Measurements from ENCODE around the gene SRD5A1.

SRD5A1 gene

GRCh38 chr5:6632888-6633468, at the start of gene SRD5A1, which contains the start of gene NSUN2:
TSS of gene SRD5A1 (plus strand) at chr5:6633440. CDS start at chr5:6633577, 137 bp downstream.
TSS of gene NSUN2 (minus strand) at chr5:6633044. CDS start at chr5:6632979, 65 bp downstream.
- DNase-seq: peak; percentile 95

GRCh38 chr5:6584101-6584645, 49.1 kb upstream of the SRD5A1 start:
- no peak for DNase-seq

GRCh38 chr5:6584727-6585126, 48.5 kb upstream of the SRD5A1 start:
- DNase-seq: no peak

GRCh38 chr5:6585168-6585567, 48.1 kb upstream of the SRD5A1 start:
- no peak for DNase-seq

DNA sequence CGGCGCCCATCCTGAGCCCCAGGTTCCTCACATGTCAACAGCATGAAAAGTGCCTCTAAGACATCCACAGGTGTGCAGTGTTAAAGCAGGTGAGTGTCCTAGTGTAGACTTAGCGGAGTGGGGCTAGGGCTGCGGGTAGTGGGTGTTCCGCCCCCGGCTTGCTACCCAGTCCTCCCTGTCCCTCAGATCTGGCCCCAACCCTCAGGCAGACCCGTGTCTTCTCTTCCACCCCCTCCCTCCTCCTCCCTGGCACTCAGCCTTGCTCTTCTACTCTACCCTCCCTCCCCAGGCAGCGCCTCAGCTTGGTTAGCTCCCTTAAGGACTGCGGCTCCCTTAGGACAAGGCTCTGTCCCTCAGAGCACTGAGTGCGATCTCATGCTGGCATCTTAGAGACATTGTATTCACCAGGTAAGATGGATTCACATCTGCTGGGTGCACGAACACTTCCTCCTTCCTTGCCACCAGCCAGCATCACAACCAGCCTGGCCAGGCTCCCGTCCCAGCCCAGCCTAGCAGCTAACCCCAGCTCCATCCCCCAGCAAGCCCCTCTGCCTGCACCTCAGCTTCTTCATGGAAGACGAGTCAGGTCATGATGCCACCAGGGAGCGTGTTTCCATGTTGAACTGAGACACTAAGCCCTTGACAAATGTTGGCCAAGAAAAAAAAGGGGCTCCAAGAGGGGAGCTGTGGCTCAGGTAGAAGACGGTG, 47.1 kb upstream of the SRD5A1 start:
- no peak for DNase-seq

DNA sequence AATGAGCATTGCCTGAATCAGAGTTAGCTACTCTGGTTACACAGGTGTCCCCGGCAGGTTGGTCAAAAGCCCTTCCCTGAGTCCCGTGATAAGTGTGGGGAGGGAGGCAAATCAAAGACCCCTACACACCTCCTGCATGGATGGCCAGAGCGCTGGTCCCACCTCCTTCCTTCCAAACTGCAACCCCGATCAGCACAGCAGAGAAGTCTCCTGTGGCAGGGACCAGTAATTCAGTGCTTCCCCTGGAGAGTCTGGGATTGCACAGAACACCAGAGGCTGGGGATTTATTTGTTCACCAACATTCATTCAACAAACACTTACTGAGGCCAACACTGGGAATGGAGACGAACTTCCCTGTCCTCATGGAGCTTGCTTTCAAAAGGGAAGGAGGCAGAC, 46.6 kb upstream of the SRD5A1 start:
- no peak for DNase-seq

DNA sequence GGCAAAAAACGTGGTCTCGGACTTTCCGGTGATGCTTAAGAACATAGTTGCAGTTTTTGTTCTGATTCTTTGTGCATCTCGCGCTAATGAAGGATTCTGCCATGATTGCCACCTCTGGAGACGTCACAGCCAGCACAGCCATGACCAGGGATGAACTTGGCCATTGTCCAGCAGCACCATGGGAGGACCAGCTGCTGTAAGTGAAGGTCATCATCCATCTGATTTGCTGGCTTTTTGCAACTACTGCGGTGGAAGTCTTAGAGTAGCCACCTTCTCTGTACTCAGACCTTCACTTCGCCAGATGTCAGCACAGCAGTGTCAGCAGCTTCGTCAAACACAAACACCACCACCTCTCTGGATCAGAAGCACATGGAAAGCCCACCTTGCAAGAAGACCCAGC, 46.1 kb upstream of the SRD5A1 start:
- DNase-seq: no peak

DNA sequence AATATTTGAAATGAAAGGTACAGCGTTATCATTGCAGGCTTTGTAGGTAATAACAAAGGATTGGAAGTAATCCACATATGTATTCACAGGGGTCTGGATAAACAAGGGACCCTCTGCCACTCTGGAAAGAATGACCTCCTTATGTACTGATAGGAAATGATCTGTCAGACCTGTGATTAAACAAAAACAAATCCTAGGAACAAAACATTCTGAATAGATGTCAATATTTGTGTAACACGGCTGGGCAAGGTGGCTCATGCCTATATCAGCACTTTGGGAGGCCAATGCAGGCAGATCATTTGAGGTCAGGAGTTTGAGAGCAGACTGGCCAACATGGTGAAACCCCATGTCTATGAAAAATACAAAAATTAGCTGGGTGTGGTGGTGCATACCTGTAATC, 42.7 kb upstream of the SRD5A1 start:
- no peak for DNase-seq

GRCh38 chr5:6591671-6592288, 41.5 kb upstream of the SRD5A1 start:
- no peak for DNase-seq

DNA sequence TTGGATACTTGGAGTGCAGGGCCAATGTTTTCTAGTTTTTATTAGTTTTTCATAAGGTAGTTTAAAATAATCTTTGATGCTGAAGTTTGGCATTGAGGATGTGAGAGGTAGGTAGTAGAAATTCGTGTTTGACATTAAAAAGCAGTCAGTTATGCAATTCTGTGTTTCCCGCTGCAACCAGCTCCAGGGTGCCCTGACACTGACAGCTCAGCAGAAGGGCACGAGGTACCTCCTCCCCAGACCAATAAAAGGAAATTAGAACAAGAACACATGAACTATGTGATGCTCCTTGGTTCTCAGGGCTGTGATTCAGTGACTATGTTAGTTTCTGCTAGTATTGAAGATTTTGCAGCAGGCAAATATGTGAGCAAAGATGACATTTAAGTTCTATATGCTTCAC, 40.6 kb upstream of the SRD5A1 start:
- DNase-seq: no peak

GRCh38 chr5:6593148-6594016, 39.9 kb upstream of the SRD5A1 start:
- DNase-seq: no peak

- DNase-seq: no peak
These were observed 39.2 kb upstream of the SRD5A1 start for GRCh38 chr5:6594066-6594465.

- DNase-seq: no peak
These were observed 37.8 kb upstream of the SRD5A1 start for GRCh38 chr5:6595405-6595804.

GRCh38 chr5:6596388-6596787, 36.9 kb upstream of the SRD5A1 start:
- DNase-seq: no peak

GRCh38 chr5:6597557-6597956, 35.7 kb upstream of the SRD5A1 start:
- no peak for DNase-seq

DNA sequence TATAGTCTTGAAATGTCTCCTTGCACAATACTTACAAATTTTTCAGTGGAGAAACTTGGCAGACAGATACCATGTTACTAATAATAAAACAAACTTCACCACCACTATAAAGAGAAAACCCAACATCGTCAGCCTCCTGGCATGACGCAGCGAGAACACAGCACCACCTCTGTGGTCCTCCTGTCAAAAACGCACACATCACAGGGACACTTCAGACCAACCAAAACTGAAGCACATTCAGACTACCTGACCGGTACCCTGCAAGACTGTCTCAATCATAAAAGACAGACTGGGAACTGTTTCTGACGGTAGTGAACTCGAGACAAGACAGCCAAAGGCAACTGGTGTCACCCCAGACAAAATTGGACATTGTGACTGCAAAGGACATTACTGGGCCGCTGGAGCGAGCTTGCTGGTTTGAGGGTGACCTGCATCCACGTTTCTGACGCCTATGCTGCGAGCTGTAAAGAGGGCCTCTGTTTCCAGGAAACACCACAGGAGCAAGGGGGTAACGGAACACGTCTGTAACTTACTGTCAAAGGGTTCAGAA, 34.8 kb upstream of the SRD5A1 start:
- no peak for DNase-seq

- DNase-seq: no peak
These were observed 33.5 kb upstream of the SRD5A1 start for GRCh38 chr5:6599739-6600138.

DNA sequence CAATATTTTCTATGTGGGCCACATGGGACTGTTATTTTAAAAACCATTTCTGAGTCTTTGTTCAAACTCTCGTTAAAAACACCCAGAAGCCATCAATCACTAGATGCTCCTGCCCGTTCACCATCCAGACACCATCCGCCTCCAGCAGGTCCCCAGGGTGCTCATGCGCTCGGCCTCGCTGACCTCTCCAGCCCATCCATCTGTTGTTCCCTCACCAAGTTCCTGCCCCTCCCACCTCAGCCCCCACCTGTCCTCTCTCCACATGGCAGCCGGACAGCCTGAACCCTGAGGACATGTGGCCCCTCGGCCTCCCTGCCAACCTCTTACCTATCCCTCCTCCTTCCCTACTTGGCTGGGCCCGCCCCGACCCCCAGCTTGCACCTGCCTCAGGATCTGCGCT, 32.0 kb upstream of the SRD5A1 start:
- no peak for DNase-seq

DNA sequence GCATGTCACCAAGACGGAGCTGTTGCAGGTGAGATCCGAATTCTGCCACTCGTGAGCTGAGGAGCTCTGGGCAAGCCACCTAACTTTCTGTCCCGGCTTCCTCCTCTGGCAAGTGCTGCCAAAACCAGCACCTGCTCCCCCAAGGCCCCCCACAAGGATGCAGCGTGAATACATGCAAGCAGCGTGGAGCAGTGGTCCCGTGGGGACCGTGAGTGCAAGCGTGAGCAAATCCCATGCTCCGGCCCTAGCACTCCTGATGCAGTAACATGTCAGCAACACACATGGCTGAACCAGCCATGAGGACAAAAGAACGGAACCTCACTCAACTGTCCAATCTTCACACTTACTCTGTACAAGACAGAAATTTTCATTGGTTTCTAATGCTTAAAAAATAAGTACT, 31.4 kb upstream of the SRD5A1 start:
- no peak for DNase-seq

- DNase-seq: no peak
These were observed 30.8 kb upstream of the SRD5A1 start for GRCh38 chr5:6602441-6602840.

- DNase-seq: no peak
These were observed 29.6 kb upstream of the SRD5A1 start for GRCh38 chr5:6603643-6604042.

DNA sequence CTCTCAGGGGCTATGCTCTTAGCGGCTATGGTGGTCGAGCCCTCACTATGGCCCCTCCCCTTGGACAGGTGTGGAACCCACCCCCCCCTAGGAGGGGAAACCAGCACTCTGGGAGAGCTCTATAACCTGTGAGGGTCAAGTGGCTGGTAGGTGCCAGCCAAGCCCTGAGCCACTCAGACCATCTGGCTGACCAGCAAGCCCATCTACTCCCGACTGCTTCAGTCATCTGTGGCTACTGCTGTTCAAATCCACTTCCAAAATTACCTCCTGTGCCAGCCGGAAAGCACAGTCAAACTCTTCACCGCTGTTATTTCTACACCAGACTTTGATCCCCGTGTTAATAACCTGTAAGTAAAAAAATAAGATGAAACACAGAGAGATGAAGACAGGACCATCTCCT, 28.9 kb upstream of the SRD5A1 start:
- DNase-seq: no peak

DNA sequence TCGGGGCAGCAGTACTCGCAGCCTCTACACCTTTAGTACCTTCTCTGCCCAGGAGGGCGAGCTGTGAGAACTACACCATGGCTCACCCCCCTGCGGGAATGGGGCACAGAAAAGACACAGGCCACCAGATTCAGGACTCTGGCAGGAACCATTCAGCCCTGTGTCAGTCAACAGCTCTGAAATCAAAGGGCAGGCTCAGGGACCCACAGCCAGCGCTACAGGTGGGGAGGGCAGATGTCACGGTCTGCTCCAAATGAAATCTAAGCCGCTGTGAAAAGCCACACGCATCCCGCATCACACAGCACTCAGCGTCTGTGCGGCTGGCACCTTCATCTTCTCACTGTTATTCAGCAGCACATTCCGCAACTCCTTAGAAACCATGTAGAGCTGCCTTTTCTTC, 28.3 kb upstream of the SRD5A1 start:
- no peak for DNase-seq
